Left ventricle myocardium superior (tissue), 1 donor: ENCODE results near the gene GIMAP7. TPM values are rescaled to one million over a fixed set of nuclear protein-coding genes. Genes with fewer than 3 reads are reported as not detected.
"Not testable (repeated sequence)": the region's sequence is repeated elsewhere in the genome, so short reads cannot be mapped to it uniquely, and the experiment has no call there.

Experiments used
- ATAC-seq: fragments of 200-7000 bp; cut with Tn5 transposase; one replicate; pipeline ENCODE4 v1.9.1; 2020; ENCODE audit warnings: mild to moderate bottlenecking, moderate library complexity
- DNase-seq: peaks from one replicate; pipeline ENCODE4 v3.0.0-alpha.2; 2020
- intact Hi-C: fragments of 100-400 bp; cut with micrococcal nuclease; formaldehyde crosslinking; loops from one replicate; pipeline ENCODE4 v1.11.0; 2022
- long read RNA-seq: library from polyadenylated mRNA; unstranded; transcript quantifications from one replicate; pipeline ENCODE4 v2.0.0, GENCODE V29; 2021
- total RNA-seq: library from RNA; stranded (reverse); fragmentation: NEBNext Ultra II Directional; extraction: Animal tissue kit (Norgen Biotek cat#: 25700); gene quantifications from one replicate; pipeline ENCODE4 v1.2.1, GENCODE V29; 2021
- donor health status: DM: no; HTN: yes; CAD: no; lungs with severe emphysema.

GIMAP7 gene
- 24.1 TPM for total RNA-seq
- long read RNA-seq, transcript GIMAP7-201 (2 exons, 1,256 nt), result major isoform, 20 of 24 reads
- long read RNA-seq, partial matches to known transcripts, result 0 of 24 reads
- long read RNA-seq, other reads (novel, unspliced or antisense), result 4 of 24 reads

DNA sequence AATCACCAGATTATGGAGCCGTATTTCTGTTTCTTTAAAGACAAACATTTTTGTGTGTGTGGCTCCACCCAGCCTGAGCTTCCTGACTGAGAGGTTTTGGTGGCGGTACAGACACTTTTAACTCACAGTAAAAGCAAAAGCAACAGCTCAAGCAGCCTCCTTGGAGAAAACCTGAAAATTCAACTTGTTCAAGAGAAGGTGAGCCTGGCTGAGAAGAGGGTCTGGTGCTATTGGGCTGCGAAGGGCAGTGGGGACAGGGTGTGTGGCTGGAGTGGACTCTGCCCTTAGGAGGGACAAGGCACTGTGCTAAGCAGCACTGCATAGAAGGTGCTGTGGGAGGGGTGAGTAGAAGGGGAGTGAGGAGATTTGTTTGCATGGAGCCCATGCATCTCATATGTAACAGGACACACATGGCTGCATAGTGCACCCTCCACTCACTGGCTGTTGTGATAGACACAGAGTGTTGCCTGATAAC is at the start of gene GIMAP7:
Gene GIMAP7, plus strand, starts transcription at position 125 of the 475 bp plus-strand sequence. CDS start 5,103 bp downstream, outside the sequence.
- intact Hi-C loops, result no loop called here
- ATAC-seq (peak; percentile 74), DNase-seq (no peak)

DNA sequence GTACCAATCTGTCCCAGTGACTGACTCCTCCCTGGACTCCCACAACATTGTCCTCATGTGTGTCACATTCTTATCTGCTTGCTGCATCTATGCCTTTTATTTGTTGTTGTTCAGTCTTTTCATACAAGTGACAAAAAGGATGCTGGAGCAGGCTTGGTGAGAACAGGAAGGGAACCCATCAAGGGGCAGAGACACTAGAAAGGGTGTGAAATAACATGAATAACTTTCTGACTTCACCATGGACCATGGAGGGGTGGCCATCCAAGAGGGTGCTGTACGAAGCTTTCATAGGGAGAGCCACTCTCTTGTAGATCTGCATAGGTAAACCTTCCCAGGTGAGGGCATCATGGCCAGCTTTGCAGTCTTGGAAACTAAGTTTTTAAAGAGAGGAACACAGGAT is 49.7 kb upstream of the GIMAP7 start:
- intact Hi-C loops, result no loop called here
- ATAC-seq (no peak), DNase-seq (no peak)

DNA sequence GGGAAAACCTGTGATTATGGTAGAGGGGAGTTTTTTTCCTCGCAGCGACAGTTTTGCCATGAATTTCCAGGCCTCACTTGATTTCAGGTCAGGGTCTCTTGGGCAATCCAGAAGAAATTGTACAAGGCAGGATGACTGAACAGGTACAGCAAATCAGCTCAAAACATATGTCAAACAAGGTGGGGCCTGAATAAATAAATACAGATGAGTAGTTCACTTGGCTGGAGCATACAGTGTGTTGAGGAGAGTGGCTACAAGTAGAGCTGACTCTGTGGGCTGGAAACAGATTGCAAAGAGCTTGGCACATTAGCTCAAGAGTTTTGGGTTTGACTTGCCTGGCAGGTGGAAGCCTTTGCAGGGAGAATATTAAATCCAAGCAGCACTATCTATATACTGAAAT is 49.3 kb upstream of the GIMAP7 start:
- ATAC-seq (no peak), DNase-seq (no peak)
- intact Hi-C loops, result no loop called here

DNA sequence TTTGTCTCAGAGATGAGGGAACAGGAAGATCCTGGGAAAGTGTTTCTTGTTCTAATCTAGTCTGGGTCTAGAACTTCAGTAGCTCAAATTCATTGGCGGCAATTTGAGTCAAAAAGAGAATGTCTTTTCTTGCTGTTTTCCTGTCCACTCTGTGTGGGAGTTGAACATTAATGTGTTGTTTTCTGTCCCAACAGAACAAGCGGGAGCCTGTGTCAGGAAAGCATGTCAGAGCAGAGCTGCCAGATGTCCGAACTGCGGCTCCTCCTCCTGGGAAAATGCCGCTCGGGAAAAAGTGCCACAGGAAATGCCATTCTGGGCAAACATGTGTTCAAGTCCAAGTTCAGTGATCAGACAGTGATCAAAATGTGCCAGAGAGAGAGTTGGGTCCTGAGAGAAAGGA is 48.2 kb upstream of the GIMAP7 start:
- ATAC-seq (peak; percentile 63), DNase-seq (no peak)
- intact Hi-C loops, result no loop called here

DNA sequence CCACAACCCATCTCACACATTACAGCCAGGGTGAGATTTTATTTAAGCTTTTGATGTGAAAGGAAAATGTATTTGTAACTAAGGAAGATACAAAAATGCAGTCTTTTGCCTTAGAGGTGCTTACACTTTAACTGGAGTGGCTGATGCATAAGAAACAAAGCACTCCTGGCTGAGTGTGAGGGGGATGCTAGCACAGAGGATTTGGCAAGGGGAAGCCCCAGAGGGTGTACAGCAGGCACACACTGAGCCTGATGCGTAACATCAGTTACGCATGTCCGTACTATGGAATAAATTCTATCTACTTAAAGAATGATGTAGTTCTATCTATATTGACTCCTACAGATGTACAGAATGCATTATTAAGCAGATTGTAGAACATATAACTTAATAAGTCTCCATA is 46.4 kb upstream of the GIMAP7 start:
- no peak for ATAC-seq
- no peak for DNase-seq
- intact Hi-C loops, result no loop called here

DNA sequence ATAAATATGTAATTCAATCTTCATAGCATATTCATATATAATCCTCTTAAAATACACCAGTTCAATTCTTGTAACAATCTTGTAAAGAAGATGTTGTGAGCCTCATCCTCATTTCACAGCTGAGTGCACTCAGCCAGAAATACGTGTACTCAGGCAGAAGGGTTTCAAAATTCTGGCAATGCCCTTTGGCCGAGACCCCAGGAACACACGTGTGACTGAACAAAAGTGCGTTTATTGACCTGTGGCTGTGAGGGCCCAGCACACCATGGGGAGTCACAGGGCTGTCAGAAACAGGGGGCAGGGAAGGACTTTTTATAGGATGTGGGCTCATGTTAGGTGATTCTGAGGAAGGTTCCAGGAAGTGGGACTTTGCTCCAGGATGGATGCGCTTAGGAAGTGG is 42.8 kb upstream of the GIMAP7 start:
- DNase-seq, result no peak
- intact Hi-C loops, result no loop called here
- no peak for ATAC-seq

DNA sequence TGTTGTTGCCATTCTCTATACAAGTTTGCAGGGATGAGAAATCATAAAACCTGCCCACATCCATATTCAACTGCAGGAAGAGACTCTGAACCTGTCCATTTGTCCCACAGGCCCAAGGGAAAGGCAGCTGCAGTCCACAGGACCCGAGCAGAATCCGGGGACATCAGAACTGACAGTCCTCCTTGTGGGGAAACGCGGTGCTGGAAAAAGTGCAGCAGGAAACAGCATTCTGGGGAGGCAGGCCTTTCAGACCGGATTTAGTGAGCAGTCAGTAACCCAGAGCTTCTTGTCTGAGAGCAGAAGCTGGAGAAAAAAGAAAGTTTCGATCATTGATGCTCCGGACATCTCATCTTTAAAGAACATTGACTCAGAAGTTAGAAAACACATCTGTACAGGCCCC is 40.8 kb upstream of the GIMAP7 start:
- DNase-seq, result no peak
- intact Hi-C loops, result no loop called here
- no peak for ATAC-seq

DNA sequence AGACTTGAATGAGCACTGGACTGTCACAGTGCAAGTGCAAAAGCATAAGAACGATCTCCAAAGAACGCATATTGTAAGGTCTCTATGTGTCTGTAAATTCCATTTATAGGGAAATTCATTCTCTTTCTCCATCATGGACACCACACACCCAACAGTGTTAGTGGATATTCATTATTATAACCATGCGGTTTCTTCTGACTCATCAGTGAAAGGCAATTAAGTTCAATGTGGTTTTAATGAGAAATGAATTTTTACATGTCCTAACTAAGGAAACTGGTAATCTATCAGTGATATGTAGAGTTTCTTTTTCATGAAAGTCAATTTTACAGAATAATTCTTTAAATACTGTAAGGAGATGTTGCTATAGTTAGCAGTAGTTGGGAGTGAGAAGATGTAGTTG is 38.4 kb upstream of the GIMAP7 start:
- ATAC-seq, result no peak
- intact Hi-C loops, result no loop called here
- DNase-seq, result no peak

DNA sequence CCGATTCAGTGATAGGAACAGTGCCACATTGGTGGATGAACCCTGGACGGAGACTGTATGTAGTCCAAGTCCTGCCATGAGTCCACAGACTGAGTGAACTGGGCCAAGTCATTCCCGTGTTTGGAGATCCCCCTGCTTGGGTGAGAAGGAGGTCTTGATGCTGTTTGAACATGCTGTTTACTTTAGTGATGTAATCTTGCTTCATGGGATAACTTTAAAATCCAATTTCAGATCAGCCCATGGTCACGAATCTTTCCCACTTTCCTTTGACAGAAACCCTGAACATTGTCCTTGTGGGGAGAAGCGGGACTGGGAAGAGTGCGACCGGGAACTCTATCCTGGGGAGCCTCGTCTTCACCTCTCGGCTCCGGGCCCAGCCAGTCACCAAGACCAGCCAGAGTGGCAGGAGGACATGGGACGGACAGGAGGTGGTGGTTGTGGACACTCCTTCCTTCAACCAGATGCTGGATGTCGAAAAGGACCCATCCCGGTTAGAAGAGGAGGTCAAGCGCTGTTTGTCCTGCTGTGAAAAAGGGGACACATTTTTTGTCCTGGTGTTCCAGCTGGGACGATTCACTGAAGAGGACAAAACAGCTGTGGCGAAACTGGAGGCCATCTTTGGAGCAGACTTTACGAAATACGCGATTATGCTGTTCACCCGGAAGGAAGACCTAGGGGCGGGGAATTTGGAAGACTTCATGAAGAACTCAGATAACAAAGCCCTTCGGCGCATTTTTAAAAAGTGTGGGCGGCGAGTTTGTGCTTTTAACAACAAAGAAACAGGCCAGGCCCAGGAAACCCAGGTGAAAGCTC is 37.6 kb upstream of the GIMAP7 start:
- no peak for DNase-seq
- intact Hi-C loops, result no loop called here
- ATAC-seq, result no peak

DNA sequence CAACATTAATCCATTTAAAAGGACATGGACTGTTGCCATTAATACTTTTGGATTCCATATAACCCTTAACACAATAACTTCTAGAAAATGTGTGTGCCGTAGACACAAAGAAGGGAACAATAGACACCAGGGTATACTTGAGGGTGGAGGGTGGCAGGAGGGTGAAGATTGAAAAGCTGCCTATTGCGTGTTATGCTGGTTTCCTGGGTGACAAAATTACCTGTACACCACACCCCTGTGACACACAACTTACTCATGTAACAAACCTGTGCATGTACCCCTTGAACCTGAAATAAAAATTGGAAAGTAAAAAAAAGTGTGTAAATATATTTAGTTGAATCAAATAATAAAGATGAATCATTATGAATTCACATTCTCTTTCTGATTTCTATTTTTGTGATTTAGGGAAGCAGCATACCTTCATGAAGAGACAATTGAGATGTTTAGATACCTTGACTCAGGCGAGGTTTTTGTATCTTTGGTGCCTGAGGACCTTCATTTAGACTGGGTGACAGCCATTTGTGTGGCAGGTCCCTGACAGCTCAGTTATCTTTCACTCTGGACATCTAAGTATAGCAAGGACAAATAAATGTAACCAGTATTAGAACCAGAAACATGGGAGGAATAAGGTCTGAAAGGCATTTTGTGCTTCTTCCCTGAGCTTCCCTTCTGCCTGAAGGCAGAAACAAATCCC is 35.5 kb upstream of the GIMAP7 start:
- intact Hi-C loops, result no loop called here
- DNase-seq (no peak), ATAC-seq (peak; percentile 75)

DNA sequence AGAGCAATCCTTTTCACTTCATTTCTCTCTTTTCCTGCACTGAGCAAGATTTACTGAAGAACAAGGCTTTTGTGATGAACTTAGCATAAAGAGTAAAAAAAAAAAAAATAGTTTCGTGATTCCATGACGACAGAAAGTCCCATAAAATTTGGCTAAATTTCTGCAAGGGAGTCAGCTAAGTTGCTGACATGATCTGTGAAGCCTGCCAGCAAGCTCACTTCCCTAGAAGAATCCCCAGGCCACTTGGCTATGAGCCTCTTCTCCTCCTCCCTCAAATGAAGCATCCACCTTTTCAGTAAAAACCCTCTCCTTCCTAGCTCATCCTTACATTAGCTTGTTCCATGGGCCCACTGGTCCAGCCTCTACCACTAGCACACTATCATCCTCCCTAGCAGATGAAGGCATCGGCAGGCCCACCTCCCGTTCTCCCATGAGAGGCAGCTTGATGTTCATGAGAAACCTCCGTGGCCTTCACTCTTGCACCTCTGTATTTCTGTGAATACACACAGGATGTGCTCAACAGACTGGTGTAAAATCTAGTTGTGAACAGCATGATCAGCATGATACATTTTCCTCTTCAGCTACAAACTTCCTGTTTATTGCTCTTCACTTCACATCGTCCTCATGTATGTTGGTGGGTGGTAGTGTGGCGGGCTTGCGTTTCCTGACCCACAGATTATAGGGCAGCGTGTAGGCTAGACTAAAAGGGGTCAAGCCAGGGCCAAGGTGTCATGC is 33.3 kb upstream of the GIMAP7 start:
- intact Hi-C loops, result no loop called here
- ATAC-seq (peak; percentile 17), DNase-seq (no peak)

DNA sequence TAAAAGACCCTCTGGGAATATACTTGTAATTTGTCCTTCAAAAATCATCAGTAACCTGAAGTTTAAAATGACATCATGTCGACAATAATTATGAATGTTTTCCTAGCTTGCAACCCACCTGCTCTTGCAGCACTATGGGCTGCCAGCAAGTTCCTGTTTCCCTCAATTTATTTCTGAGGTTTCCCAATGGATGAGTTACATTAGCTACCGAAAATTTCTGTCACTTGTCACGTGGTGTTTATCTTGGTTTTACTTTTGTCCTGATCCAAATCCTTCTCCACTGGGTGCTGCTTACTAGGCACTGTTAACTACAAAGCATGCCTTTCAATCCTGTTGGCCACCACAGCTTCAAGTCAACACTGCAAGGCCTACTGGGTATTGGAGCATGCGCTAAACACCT is 32.8 kb upstream of the GIMAP7 start:
- no peak for ATAC-seq
- no peak for DNase-seq
- intact Hi-C loops, result no loop called here

DNA sequence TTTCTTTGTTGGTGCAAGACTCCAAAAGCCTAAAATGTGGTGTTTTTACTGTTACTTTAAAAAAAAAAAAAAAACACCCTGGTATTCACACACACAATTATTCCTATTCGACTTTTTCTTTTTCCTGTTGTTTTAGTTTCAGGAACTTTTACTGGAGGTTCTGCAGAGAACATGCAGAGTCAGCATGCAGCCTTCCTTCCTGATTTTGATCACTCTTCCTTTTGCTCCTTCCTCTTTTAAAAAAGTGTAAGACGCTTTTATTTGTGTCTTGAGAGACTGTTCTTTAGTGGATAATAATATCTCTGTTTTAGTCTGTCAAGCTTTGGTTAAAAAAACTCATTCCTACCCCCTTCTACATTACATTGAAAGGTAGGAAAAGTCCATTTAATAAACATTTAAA is 31.2 kb upstream of the GIMAP7 start:
- DNase-seq, intact Hi-C loops: not testable (repeated sequence)
- peak; percentile 46 for ATAC-seq

DNA sequence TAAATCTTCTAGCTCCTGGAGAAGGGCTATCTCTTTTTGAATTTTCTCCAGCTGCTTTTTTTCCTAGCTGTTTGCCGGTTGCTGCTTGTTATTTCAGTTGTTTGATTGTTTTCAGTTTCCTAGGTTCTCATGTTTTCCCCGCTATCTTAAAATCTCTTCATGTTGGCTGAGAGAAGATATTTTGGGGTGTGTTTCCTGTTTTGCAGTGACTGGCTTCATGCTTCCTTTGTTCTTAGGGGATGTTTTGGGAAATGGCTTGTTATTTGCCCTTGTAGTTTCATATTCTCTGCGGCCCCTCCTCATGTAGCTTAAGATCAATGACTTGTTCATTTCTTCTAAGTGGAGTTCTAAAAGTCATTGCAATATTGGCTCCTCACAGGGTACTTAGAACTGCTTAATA is 30.6 kb upstream of the GIMAP7 start:
- peak; percentile 46 for ATAC-seq
- DNase-seq, intact Hi-C loops: not testable (repeated sequence)

DNA sequence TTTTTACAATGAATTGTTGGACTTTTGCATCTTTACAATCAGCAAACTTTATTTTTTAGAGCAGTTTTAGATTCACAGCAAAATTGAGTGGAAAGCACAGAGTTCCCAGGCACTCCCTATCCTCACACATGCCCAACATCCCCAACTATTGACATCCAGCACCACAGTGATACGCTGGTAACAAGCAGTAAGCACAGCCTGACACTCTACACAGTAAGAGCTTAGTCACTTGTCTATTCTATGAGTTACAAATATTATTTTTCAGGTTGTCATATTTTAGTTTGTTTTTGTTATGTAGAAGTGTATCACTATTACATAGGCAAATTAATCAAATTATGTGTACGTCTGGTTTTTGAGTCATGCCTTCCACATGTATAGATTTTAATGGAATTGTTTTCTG is 27.0 kb upstream of the GIMAP7 start:
- ATAC-seq (no peak), DNase-seq (no peak)
- intact Hi-C loops, result no loop called here

DNA sequence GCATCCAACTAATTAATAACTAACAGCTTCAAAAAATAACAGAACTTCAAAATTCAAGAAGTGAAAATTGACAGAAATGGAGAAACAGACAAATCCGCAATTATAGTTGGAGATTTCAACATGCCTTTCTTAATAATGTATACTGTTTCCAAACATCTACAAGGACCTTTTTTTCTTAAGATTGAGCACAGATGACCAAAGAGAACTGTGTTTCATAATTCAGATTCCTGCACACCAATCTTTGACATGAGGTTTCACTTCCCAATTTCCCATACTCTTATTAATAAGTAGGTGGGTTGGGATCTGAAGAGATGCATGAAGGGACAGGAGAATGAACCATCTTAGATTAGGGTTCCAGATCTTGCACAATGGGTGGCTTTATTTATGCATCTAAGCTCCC is 24.9 kb upstream of the GIMAP7 start:
- no peak for DNase-seq
- ATAC-seq, result peak; percentile 50
- intact Hi-C loops, result no loop called here

DNA sequence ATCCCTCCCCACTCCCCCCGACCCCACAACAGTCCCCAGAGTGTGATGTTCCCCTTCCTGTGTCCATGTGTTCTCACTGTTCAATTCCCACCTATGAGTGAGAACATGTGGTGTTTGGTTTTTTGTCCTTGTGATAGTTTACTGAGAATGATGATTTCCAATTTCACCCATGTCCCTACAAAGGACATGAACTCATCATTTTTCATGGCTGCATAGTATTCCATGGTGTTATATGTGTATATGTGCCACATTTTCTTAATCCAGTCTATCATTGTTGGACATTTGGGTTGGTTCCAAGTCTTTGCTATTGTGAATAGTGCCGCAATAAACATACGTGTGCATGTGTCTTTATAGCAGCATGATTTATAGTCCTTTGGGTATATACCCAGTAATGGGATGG is 21.2 kb upstream of the GIMAP7 start:
- ATAC-seq, DNase-seq, intact Hi-C loops: not testable (repeated sequence)

DNA sequence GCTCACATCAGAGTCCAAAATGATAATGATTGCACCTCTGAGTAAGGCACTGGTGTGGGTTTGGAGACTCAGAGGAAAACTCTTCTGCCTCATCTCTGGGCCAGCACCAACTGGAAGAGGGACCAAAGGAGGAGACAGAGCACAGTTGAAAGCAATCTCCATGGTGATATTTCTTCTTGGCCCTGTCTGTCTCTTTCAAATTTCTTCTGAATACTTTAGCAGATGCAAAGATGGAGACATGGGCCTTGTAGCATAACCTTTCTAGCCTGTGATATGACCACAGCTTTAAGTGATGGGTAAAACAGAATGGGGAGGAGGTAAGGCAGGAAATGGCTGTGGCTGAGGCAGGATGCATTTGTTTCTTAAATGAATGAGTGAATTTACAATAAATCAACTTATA is 12.2 kb upstream of the GIMAP7 start:
- no peak for DNase-seq
- no peak for ATAC-seq
- intact Hi-C loops, result no loop called here

DNA sequence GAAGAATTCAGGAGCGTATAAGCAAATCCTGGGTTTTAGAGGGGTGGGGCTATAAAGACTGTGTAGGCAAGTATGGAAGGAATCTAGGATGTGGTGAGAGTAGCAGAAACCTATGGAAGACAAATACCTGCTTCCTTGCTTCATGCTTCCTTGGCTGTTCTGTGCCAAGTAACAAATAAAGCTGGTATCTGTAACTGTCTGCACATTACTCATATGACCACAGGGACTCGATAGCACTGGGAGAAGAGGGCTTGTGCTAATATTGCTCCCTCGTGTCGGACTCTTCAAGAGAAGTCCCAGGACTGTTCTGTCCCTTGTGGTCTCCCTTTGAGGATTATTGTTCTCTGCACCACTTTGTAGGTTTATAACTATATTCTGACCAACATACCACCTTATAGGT is 11.5 kb upstream of the GIMAP7 start:
- ATAC-seq (peak; percentile 46), DNase-seq (no peak)
- intact Hi-C loops, result no loop called here

DNA sequence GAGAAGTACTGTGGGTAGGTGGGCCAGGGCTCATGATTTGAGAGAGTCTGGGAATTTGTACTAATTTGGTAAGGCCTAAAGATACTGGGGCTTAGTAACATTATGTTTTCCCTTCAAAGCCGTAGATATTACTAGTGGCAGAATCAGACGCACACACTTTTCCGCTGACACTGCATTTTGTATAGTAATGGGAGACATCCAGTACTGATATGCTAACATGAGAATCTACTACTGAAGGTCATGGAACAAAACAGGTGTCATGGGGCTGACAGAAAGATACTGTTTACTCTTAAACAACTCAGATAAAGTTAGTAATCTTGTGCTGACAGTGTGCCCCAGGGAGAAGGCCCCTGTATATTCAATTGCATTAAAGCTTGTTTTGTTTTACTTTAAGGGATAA is 11.1 kb upstream of the GIMAP7 start:
- no peak for DNase-seq
- no peak for ATAC-seq
- intact Hi-C loops, result no loop called here
